ENCODE data around the gene PAK4. TPM values are rescaled to one million over a fixed set of nuclear protein-coding genes. Genes with fewer than 3 reads are reported as not detected.

Gene PAK4
- total RNA-seq, 1 experiment from 2014 or later: 90.1 TPM

- Histone ChIP-seq H3K9me3 (ENCODE audit: control insufficient read depth in 1 of 2, insufficient read depth in 1 of 2, low read depth in 1 of 2, low read length in 2 of 2) (no peaks in the 10 kb centered on the region), H3K4me3 (replicated peaks in 1 of 2; ENCODE audit: low read depth in 1 of 2, low read length in 2 of 2) (peak overlapping the region; percentile 96 to 99), H3K9me2 (ENCODE audit: insufficient read depth) (no peaks in the 10 kb centered on the region), H2AFZ (ENCODE audit: low read depth, low read length, poor library complexity, severe bottlenecking) (peak overlapping the region; percentile 86), H4K20me1 (ENCODE audit: insufficient read depth) (peaks cover 5% of the 10 kb centered on the region; the same call in 1 of the 2 replicates), H3K27me3 (ENCODE audit: insufficient read depth, low read length) (no peaks in the 10 kb centered on the region), H3K4me1 (ENCODE audit: control insufficient read depth in 1 of 2, insufficient read depth in 2 of 2, low read length in 2 of 2) (peaks cover 16 to 55% of the 10 kb centered on the region in 2 experiments), H3K36me3 (ENCODE audit: control insufficient read depth in 1 of 2, insufficient read depth in 2 of 2, low read length in 2 of 2) (no peaks in the 10 kb centered on the region), H3K9ac (ENCODE audit: low read length) (no peak overlapping the region), H3K79me2 (ENCODE audit: insufficient read depth, low read length) (peaks cover 45% of the 10 kb centered on the region), H3K4me2 (ENCODE audit: low read length) (peak overlapping the region; percentile 96), H3K27ac (ENCODE audit: low read depth, low read length) (peak overlapping the region; percentile 84; the same call in 1 of the 2 replicates)
- BruUV-seq (replicated peaks): no TSS peak
- TF ChIP-seq CBX3 (IDR thresholded peaks at IDR 0.05; ENCODE audit: low read depth): peak; percentile 82; the same call in 1 of the 2 replicates
- peak; percentile 81 for TF ChIP-seq MAX (IDR thresholded peaks at IDR 0.05)
- no peak for TF ChIP-seq REST (IDR thresholded peaks at IDR 0.05; ENCODE audit: low read depth)
- ChIA-PET POLR2A (no interaction called here), RAD21 (ENCODE audit: low non-redundant PET in 1 of 2, low total read pairs in 2 of 2, uncharacterized antibody in 2 of 2, unreplicated experiment in 2 of 2) (no interaction called here), CTCF (no interaction called here)
- intact Hi-C loops (cut with micrococcal nuclease): no loop called here
- DNase-seq (ENCODE audit: low read depth, low spot score) (no peak), ATAC-seq (no peak)
Observed at GRCh38 chr19:39125199-39125553, 410 bp upstream of the PAK4 start.
